Stimulated activated CD4-positive, alpha-beta T cell treated with anti-CD3 and anti-CD28 coated beads, Interleukin-1b, Interleukin-23, amount 100 ng/mL, for 48 hours (primary cell): Measurements from ENCODE around the gene ARHGAP6.

Source experiments
- DNase-seq: peaks from one replicate; pipeline ENCODE4 v3.0.0-alpha.2; 2020

Gene ARHGAP6

DNA sequence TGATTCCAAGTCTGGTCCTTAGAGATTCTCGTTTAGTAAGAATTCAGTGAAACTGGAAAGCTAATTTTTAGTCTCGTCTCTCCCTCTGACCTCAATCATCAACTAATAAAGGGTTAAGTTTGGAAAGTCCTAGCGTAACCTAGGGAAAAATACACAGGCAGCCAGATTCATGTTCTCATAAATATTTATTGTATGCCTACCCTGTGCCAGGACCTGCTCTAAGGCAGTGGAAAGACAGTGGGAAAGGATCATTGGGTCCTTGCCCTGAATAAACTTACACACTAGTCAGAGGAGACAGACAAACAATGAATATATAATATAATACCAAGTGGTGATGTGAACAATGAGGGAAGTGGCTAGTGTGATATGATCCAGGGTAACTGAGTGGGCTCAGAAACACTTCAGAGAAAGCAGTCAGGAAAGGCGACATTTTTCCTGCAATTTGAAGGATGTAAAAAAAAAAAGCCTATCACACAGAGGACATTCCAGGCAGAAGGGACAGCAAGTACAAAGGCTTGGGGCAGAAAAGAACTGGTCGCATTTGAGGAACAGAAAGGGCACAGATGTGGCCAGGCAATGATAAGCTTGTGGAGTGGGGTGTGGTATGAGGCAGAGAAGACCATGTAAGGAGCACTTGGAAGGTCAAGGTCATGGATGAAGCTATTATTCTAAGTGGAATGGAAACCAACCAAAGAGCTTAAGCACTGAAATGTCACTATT is 243.8 kb downstream of the ARHGAP6 start:
- no peak for DNase-seq

DNA sequence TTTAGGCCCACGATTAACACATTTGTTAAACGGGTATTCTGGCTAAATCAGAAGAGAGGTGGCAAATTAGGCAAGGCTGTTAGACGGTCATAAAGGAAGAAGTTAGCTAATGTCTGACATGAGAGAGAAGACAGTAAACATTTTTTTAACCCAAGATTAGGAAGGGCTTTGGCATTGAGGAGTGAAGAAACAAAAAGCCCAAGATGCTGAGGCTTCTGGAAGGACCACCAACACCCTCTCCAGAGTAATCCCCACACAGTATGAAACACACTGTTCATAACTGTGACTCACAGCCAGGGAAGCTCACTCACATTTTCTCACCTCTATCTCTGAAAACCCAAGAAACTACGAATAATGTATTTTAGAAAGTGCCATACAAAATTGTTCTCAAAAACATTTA is 244.9 kb downstream of the ARHGAP6 start:
- DNase-seq = no peak

DNA sequence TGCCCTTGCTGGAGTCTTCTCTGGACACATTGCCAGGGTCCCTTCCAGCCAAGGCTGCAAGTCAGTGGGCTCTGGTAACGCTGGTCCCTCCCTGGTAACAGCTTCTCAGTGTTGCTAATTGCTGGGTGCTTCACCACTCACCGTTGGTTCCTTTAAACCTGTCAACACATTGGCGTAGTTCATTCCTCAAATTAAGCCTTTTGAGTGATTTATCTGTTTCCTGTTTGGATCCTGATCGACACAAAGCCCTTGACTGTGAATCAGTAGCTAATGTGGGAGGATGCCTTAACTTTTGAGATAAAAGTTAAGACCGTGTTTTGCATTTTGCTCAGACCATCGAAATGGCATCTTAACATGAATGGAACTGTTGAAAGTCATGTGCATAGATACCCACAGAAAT is 246.6 kb downstream of the ARHGAP6 start:
- DNase-seq = no peak

GRCh38 chrX:11416600-11416999 is 249.1 kb downstream of the ARHGAP6 start:
- no peak for DNase-seq

- no peak for DNase-seq
These were observed 251.6 kb downstream of the ARHGAP6 start for GRCh38 chrX:11414091-11414490.

DNA sequence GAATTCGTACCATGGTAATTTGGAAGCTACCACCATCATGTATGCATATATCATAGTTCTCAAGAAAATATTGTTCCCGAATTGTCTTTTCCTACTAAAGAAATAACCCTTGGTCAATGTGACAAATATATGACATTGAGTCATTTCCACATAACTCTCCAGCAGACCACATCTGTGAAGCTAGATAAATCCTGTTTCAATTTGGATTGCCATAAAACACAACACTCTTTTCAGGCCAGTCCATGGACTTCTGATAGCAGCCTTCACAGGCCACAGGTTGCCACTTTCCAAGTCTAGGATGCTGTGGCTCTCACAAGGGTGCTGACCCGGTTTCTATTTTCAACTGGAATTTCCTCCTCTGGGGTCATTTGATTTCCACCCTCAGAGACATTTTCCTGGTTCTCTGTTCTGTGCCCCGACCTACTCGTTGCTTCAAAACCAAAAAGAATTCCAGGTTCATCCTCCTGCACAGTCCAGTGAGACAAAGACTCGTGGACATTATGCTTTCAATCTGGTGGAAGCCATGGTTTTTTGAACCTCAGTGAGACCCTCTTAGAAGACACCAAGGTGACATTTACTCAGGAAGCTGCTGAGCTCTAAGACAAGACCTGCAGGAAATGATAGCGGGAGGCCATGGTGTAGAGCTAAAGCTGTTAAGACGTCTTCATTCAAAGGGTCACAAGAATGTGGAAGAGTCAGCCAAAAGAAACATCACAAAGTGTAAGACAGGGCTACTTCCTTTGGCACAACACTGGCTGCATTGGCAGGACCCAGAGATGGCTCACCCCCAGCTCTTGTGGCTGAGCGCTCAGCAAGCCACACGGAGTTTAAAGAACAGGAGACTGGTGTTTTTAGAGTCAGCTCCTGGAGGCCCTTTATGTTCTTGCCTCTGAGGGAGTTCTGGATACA is 252.8 kb downstream of the ARHGAP6 start:
- no peak for DNase-seq

DNA sequence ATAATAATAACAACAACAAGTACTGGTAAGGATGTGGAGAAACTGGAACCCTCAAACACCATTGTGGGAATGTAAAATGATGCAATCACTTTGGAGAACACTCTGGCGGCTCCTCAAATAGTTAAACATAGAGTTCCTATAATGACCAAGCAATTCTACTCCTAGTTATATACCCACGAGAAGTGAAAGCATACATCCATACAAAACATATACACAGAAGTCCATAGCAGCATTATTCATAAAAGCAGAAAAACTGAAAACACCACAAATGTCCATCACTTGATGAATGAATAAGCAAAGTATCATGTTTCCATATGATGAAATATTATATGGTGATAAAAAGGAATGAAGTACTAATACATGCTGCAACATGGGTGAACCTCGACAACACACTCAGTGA is 255.8 kb downstream of the ARHGAP6 start:
- DNase-seq = no peak

- no peak for DNase-seq
These were observed 256.9 kb downstream of the ARHGAP6 start for GRCh38 chrX:11408783-11409182.

DNA sequence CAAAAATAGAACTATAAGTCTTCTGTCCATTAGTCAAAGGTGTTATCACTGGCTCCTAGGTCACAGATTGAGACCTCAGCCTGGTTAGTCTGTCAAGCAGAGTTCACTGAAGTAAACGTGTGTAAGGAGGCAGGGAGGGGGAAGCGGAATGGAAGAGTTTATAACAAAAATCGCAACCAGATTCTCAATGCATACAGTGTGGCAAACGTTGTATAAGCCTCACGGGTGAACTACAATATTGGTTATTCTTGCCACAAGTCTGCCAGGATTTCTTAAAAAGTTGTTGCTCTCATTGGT is 257.7 kb downstream of the ARHGAP6 start:
- no peak for DNase-seq

DNA sequence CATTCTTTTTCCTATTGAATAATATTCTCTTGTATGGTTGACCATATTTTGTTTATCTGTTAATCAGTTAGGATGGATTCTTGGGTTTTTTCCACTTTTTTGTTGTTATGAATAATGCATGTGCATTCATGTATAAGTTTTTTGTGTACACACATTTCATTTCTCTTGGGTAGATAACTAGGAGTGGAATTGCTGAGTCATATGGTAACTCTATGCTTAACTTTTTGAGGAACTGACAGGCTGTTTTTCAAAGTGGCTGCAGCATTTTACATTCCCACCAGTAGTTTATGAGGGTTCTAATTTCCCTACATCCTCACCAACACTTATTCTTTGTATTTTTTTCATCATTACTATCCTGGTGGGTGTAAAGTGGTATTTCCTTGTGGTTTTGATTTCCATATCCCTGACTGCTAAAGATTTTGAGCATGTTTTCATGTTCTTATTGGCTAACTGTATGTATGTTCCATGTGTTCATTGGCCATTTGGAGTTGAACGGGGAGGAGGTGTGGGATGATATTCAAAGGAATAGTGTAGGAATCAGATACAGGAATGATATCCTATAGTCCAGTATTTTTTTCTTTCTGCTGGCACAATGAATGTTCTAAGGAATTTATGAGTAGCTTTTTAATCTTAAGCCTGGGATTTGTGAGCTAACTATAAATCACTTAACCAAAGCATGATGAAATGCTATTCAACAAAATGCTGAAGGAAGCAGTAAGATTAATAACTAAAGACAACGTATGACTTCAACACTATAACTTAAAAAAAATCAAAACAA is 258.2 kb downstream of the ARHGAP6 start:
- DNase-seq = no peak

DNA sequence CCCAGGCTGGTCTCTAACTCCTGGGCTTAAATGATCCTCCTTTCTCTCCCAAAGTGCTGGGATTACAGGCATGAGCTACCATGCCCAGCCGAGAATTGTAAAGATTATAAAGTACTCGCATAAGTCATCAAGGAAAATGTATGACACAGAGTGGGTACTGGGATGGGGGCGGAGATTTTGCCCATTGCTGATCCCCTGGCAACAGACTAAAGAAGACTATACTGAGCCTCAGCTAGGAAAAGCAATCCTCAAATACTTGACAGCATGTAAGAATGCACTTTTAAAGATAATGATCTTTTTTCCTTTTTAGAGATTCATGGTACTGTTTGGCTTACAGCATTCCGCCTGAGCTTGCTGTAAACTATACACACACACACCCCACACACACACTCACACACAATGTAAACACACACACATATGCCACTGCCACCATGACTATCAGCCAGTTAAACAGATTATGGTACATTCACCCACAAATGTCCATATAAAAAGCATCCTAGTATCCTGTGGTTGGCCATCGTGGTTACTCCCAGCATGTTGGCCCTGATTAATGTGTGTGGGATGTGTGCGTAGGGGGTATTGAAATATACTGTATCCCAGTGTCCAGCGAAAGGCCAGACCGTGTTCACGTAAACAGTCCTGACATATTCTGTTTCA is 259.5 kb downstream of the ARHGAP6 start:
- DNase-seq = no peak

DNA sequence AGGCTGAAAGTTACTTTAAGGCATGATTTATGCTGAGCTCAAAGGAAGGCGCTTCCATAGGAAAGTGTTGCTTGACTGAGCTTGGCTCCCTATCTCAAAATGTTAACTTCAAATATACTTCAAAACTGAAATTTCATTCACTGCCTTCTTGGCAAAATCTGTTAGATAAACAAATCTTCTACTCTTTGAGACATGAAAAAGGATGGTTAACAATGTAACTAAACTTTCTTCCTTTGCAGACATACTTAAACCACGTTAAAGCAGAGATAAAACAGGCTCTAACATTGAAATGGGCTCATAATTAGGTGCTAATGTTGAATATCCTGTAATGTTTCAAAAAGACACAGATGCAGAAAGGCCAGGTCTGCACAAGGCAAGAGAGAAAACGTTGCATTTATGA is 262.1 kb downstream of the ARHGAP6 start:
- DNase-seq = no peak

GRCh38 chrX:11401966-11402365 is 263.8 kb downstream of the ARHGAP6 start:
- no peak for DNase-seq

DNA sequence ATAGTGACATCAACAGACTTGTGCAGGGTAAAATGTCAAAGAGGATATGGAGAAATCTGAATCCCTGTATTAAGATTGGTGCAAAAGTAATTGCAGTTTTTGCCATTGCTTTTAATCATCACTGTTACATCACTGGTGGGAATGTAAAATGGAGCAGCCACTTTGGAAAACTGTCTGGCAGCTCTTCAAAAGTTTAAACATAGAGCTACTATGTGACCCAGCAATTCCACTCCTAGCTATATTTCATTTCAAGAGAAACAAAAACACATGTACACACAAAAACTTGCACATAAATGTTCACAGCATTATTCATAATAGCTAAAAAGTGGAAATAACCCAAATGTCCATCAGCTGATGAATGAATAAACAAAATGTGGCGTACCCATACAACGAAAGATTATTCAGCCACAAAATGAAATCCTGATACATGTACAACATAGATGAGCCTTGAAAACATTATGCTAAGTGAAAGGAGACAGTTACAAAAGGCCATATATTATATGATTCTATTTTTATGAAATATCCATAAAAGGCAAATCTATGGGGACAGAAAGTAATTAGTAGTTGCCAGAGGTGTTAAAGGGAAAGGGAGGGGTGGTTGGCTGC is 266.1 kb downstream of the ARHGAP6 start:
- DNase-seq = no peak

GRCh38 chrX:11398785-11399184 is 266.9 kb downstream of the ARHGAP6 start:
- DNase-seq = no peak

- no peak for DNase-seq
These were observed 267.6 kb downstream of the ARHGAP6 start for GRCh38 chrX:11398139-11398538.

DNA sequence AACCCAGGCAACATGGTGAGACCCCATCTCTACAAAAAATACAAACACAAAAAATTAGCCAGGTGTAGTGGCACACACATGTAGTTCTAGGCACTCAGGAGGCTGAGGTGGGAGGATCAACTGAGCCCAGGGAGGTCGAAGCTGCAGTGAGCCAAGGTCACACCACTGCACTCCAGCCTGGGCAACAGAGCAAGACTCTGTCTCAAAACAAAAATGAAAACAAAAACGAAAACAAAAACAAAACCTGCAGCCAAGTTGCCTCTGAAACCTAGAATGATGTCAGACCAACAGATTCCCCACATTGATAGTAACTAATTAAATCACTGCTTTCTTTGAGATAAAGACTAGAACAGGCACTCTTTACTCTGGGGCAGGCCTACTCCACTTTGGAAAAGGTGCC is 268.0 kb downstream of the ARHGAP6 start:
- no peak for DNase-seq

- no peak for DNase-seq
These were observed 269.9 kb downstream of the ARHGAP6 start for GRCh38 chrX:11395859-11396258.

DNA sequence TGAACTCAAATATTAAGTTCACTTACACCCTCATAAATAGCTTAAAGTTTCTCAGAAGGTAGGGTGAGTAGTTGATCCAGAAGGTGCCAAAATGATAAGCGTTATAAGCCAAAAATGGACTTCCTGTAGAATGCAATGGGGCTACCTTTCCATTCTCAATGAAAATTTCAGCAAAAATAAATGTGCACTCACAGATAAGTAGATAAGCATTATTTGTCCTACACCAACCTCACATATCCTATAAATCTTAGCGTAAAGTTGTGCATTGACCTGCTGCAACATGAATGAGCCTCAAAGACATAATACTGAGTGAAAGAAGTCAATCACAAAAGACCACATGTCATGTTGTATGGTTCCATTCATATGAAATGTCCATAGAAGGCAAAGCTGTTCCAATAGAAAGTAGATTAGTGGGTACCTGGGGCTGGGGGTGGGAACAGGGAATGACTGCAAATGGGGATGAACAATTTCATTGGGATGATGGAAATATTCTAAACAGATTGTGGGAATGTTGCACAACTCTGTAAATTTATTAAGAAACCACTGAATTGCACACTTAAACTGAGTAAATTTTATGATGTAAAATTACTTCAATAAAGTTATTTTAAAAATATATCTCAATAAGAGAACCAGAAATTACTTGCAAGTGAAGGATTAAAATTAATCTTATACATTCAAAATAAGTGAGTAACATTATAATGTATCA is 271.6 kb downstream of the ARHGAP6 start:
- DNase-seq = no peak

- no peak for DNase-seq
These were observed 278.9 kb downstream of the ARHGAP6 start for GRCh38 chrX:11386812-11387211.

DNA sequence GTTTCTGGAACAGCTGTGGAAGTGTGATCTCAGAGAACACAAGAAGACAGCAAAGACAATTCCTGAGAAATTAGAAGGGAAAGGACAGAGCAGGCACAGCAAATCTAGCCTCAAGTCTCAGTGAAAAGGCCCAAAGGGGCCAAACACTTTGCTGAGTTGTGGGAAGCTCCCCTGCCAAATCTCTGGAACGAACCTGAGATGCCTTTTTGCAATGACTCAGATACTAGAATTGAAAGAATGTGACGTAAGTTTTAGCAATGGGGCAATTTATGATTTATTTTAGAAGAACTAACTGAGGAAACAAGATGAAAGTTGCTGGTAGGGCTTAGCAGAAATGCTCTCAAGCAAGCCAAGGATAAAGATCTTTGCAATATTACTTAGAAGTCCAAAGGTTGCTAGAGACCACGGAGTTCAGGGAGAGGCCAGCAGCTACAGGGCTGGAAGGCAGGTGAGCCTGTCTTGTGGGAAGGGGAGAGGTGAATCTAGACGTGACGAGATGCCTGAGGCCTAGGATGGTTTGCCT is 279.7 kb downstream of the ARHGAP6 start:
- DNase-seq = no peak

DNA sequence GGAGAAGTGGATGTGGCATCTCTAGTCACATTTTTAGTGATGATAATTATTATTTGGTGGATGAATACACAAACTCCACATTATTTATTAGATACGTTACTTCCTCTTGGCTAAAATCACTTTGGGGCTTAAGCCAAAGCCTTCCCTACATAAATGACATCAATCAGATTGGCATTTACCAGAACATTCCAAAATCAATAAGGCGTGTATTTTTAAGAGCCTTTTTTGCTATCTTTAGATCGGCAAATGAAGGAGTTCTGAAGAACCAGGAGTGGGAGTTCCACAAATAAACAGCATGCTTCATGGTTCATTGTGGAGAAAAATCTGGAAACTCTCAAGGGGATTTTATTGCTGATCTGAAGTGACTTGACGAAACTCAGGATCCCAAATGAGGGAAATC is 282.8 kb downstream of the ARHGAP6 start:
- DNase-seq = no peak
